SH-SY5Y (cell line): ENCODE results near the gene PTPRD.

Experiments used
- GATA2 ChIP-seq: IDR thresholded peaks from 2 replicates; pipeline ENCODE4 v1.6.1; 2011; ENCODE audit warnings: mild to moderate bottlenecking, low read depth, low read length
- GATA3 ChIP-seq: IDR thresholded peaks from 2 replicates; pipeline ENCODE4 v1.6.1; 2011; ENCODE audit warnings: low read depth, mild to moderate bottlenecking, low read length, moderate library complexity

The PTPRD gene

DNA sequence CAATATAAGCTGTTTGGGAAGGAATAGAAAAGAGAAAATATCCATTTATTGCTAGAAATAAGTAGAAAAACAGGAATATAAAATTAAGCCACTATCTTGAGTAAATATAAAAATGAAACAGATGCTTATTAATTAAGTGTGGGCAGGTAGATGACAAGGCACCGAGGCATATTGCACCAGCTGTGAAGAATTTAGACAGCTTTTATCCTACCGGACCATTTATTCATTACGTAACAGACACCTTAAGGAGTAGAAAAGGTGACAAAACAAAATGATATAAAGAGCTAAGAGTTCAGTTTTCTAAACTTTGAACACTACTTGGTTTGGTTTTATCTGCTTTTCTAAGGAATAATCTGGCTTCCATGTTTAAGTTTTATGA is 404.1 kb downstream of the PTPRD start:
- TF ChIP-seq GATA3, result no peak
- no peak for TF ChIP-seq GATA2

DNA sequence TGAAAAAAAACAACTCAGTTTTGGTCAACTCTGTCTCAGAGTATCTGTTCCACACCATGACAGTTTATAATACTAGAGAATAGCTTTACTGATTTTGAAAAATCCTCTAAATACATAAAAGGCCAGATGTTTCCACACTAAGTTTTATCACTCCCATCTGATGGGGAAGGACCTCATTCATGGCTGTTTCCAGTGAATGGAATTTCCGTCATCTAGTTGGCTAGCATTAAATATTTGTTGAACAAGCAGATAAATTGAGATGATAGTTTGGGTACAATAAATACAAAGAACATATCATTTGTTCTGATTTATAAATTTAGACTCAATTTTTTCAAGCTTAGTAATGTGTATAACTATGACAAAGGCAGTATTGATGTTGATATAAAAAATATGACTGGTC is 408.5 kb downstream of the PTPRD start:
- TF ChIP-seq GATA3 (no peak), GATA2 (no peak)

DNA sequence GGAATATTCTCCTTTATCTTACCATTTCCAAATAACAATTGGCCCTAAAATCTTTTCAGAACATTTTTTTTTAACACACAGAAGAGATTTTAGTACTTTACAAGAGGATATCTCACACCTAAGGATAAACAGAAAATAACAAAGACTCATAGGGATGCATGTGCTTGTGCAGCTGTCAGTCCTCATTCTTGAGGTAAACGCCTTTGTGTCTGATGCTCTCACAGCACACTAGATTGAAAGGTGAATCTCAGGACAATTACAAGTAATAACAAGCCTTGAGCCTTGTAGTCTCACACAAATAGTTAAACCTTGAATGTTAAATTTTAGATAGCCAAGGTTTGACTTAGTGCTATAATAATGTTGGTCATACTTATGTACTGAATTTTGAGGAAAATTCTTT is 439.2 kb downstream of the PTPRD start:
- TF ChIP-seq GATA2, result no peak
- TF ChIP-seq GATA3, result no peak

DNA sequence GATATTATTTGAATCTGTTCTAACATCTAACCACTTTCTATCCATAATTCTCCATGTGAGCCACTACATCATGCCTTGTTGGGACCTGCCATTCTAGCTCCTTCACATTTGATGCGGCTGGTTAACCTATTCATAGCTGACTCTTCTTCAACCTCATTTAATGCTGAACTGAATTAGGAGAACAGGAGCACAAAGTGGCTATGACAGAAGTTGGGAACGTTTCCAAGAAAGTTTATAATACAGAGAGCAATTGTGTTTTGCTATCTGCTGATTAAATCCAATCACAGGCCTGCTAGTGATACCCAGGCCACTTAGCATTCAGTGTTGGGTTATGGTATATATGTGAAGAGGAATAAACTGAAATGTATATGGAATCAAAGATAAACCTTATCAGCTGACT is 440.3 kb downstream of the PTPRD start:
- TF ChIP-seq GATA3 (no peak), GATA2 (no peak)

DNA sequence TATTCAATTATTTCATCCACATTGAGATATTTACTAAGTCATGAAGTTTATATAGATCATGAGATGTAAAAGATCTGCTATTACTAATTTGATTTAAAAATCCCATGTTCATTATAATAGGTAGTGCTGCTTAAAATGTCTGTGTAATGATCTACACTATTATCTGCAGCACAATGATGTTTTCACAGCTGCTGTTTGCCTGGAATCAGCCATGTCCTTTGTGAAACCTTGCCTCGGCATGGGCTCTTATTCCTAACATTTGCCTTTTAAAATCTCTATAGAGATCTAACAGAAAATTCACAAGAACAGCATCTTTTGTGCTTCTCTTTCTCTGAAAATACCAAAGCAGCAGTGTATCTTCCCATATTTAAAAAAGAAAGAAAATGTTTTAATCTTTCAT is 444.6 kb downstream of the PTPRD start:
- TF ChIP-seq GATA3 (no peak), GATA2 (no peak)

DNA sequence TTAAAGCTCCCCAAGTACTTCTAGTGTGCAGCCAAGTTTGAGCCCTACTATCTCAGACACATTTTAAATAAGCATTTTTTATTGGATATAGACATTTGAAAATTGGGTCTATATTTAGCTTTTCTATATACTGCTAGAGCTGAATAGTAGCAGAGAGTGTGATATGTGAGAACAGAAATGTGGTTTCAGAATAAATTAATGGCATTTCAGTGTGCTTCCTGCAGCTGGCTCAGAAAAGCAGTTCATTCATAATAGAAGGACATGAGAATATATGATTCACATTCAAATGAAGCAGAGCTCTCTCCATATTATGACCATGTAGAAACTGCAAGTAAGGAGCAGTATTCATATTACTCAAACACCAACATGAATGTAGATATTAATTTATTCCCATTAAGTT is 464.0 kb downstream of the PTPRD start:
- TF ChIP-seq GATA2 (no peak), GATA3 (no peak)

DNA sequence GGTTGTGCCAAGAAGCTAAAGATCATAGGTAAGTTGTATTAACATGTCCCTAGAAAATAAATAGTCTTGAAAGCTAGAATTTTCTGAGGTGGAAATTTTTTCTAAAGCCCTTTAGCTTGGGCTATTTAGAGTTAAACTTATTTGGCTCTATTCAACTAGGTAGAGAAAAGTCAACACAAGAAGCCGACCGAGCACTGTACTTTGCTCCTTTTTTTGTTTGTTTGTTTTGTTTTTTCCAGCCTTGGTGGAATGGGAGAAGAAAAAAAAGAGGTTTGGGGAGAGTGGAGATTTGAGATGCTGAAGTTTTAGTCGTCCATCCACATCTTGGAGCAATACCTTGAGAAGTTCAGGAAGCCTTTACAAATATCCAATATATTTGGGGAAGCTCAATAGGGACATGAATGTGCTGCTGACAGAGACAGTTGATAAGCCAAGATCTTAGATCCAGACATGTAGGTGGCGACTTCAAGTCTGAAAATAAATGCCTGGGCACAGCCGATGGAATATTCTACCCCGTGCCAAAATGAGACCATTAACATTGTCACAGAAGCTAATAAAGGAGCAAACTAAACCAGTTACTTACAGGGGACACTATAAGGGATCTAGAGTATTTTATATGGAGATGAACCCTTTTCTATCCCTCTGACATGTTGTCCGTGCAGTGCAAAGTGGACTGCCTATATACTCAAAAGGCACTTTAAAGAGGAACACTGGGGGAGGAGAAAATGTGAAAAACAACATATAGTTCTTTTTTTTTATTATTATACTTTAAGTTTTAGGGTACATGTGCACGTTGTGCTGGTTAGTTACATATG is 466.1 kb downstream of the PTPRD start:
- TF ChIP-seq GATA3 (no peak), GATA2 (no peak)

DNA sequence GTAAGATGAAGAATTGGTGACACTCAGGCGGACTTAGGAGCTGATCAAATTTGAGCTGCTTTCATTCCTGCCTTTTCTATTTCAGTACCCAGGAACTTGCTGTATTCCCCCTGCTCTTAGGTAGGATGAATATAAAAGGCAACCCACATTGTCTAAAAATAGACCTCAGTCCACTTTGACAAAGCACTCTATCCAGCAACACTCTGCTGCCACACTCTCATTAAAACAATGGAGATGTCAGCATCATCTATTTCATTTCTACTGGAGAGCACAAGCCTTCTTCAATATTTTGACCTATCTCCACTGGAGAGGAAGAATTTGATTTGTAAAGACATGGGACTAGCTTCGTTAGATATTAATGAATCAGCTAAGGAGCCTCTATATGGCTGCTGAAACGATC is 468.4 kb downstream of the PTPRD start:
- TF ChIP-seq GATA2, result no peak
- TF ChIP-seq GATA3, result no peak

DNA sequence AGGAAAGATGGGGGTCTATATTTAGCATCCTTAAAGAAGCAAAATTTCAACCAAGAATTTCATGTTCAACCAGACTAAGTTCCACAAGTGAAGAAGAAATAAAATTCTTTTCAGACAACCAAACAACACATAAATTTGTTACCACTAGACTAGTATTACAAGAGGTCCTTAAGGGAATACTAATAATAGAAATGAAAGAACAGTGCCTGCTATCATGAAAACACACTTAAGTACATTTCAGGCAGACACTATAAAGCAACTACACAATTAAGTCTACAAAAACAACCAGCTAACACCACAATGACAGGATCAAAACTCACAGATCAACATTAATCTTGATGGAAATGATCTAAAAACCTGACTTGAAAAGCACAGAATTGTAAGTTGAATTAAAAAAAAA is 477.2 kb downstream of the PTPRD start:
- TF ChIP-seq GATA3, result no peak
- no peak for TF ChIP-seq GATA2

DNA sequence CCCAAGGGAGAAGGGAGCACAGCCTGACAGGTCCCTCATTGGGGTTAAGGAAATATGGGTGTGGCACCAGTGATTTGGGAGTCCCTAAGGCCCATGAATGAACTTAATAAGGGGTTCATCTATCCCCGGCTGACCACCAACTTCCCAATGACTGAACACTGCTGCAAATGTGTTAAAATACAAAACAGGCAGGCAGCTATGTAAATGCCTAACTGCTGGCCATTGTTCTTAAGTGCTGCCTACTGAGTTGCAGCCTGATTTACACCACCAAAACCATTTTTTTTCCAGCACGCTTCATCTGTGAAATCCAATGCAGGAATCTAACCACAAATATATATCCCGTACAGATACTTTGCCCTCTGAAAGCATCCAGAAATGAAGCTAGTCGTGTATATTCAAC is 478.5 kb downstream of the PTPRD start:
- TF ChIP-seq GATA2 (no peak), GATA3 (no peak)

DNA sequence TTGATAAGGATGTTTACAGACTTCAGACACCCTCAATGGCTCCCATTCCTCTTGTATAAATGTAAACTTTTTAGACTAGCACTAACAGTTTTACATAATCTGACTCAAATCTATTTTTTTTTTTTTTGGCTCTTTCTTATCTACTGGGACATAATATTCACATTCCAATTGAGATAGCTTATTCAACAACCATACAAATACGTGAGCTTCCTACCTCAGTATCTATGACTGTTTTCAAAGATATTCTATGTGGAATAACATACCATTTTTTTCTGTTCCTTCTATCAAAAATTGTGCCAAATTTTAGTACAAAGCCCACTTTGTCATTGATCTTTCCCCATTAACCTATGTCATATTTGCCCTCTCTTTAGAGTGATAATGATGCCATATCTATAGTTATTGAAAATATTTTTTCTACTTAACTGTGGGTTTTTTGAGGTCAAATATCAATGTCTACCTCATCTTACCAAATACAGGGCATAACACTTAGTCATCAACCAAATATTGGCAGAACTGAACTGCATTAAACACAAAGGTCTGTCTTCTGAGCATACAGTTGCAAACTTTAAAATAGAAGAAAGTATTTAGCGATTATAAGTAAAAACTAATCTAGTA is 482.6 kb downstream of the PTPRD start:
- no peak for TF ChIP-seq GATA3
- no peak for TF ChIP-seq GATA2

DNA sequence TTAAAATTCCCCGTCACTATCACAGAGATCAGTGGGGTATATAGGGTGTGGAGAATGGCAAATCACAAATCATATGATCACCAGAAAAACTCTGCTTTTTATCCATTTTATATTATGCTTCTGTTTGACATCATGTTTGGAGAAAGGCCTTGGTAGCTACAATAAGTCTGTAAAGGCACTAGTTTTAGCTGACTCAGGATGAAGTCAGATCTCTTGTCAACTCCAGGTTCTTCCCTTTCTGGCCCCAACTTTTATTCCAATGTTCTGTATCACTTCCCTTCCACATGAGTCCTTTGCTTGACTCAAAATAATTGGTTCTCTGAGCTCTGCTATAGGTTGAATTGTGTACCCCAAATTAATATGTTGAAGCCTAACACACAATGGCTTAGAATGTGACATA is 484.9 kb downstream of the PTPRD start:
- TF ChIP-seq GATA2 (no peak), GATA3 (no peak)

DNA sequence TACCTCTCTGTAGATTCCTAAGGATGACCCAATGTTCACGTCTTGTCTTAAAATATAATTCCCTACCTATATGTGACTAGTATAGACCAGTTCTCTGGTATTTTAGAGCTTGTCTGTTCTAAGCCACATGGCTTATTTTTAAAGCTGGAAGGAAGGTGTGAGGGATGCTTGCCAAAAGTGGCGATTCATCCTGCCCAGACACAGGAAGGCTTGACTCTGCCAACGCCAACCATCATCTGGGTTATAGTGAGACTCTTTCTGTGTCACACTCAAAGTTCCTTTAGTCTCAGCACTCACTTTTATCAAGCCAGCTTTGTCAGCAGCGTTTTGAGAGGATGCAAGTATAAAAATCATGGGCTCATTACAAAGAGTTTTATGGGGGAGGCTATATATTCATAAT is 500.0 kb downstream of the PTPRD start:
- no peak for TF ChIP-seq GATA2
- TF ChIP-seq GATA3, result no peak

DNA sequence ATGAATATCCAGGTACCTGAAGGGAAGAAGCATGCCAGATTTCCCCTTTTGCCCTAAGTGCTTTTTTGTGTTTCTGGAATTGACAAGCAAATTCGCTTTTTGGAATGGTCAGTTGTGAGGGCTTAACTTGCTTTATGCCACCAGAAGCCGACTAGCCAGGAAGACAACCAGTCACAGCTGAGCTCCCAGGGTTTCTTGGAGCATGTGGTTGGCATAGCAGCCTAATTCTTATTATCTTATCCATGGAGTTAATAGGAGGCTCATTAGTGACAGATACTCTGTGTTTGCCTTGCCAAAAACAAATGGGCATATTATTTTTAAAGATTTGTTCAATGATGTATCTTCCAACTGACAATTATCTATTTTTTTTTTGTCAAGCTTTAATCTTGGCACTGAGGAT is 500.7 kb downstream of the PTPRD start:
- TF ChIP-seq GATA3, result no peak
- TF ChIP-seq GATA2, result no peak

DNA sequence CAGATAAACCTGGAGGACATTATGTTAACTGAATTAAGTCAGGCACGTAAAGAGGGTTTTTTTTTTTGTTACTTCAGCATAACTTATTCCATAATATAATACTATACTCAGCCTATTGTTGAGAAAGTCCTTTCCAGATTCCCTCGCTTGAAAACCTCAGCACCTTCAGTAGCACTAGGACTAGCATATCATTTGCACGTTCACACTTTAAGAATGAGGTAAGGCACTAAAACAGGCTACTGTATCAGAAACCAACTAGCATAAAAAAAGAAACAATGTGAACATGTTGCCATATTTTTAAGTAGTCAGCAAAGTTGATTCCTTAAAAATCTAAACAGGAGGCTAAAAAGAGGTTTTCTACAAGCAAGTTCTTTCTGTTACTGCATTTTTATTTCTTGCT is 504.0 kb downstream of the PTPRD start:
- TF ChIP-seq GATA2 (no peak), GATA3 (no peak)

DNA sequence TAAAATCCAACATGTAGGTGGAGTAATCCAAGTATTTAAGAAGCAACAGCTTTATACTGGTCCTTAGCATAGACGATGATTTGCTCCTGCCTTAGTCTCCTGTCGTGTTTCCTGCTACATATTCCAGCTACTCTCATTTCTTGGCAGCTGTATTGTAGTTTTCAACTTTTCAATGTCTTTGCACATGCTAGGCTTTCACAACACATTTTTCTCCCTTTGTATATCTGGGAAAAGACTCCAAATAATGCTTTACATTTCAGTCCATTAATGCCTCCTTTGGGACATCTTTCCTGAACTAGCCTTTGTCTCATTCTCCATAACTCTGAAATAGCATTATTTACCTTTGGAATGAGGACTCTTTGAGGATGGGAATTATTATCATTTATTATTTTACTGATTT is 508.0 kb downstream of the PTPRD start:
- no peak for TF ChIP-seq GATA3
- TF ChIP-seq GATA2, result no peak

DNA sequence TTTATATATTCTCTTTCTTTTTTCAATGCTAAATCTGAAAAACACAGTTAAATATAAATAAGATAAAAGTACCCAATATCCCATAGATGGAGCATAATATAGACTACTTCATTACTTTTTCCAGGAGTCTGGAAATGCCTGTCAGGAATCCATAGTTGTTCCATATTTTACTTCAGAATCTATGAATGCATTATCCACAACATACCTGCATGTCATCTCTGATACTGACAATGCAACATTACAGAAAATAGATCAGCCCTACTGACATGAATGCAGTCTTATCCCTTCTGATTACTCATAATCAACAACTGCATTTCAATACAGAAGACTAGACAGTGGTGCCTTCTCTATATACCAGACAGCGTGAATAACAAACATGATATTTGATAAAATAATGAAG is 517.6 kb downstream of the PTPRD start:
- TF ChIP-seq GATA3, result no peak
- no peak for TF ChIP-seq GATA2
